NCI-H82 treated with DMSO at 0.1 percent for 48 hours (cell line): ENCODE results near the gene CBR1.

Experiments used
- DNase-seq: peaks from one replicate; lab custom pipeline; 2025; ENCODE audit not compliant: unreplicated experiment; lab: John Stamatoyannopoulos, UW

CBR1 gene

GRCh38 chr21:36113647-36114428, 44.0 kb downstream of the CBR1 start:
- DNase-seq: no peak

GRCh38 chr21:36115138-36115730, 45.4 kb downstream of the CBR1 start:
- no peak for DNase-seq

- DNase-seq: no peak
Observed at GRCh38 chr21:36117286-36117741, 47.5 kb downstream of the CBR1 start.

- no peak for DNase-seq
Observed at GRCh38 chr21:36120304-36120888, 50.6 kb downstream of the CBR1 start.
